ENCODE results near the gene TMCO6.
"Not testable (repeated sequence)": the region's sequence is repeated elsewhere in the genome, so short reads cannot be mapped to it uniquely, and the experiment has no call there.

TMCO6 gene

GRCh38 chr5:140664030-140664358 is 24.7 kb downstream of the TMCO6 start:
- TF ChIP-seq CTCF (IDR thresholded peaks at IDR 0.05) (no peak), ZFX (IDR thresholded peaks at IDR 0.05; ENCODE audit: borderline replicate concordance) (no peak)
- peak overlapping the region; percentile 96 for H3K27ac ChIP-seq

- peak within 1 kb of the TSS; percentile 96 for H3K27ac ChIP-seq
- no peak for TF ChIP-seq ZFX (IDR thresholded peaks at IDR 0.05; ENCODE audit: borderline replicate concordance)
- no peak for TF ChIP-seq CTCF (IDR thresholded peaks at IDR 0.05)
These were observed 25.3 kb downstream of the TMCO6 start, which contains the start of gene WDR55 for GRCh38 chr5:140664359-140665119. TSS of gene WDR55 (plus strand) at chr5:140664904. CDS start at chr5:140664913, 9 bp downstream.

GRCh38 chr5:140671035-140671434 is 31.8 kb downstream of the TMCO6 start:
- H3K27ac ChIP-seq, result not testable (repeated sequence)

- TF ChIP-seq ZFX (IDR thresholded peaks at IDR 0.05; ENCODE audit: borderline replicate concordance) (no peak), CTCF (IDR thresholded peaks at IDR 0.05) (no peak)
- H3K27ac ChIP-seq, result no peak overlapping the region
These were observed 32.3 kb downstream of the TMCO6 start for GRCh38 chr5:140671472-140672125.

GRCh38 chr5:140672455-140673186 is 33.4 kb downstream of the TMCO6 start:
- no peak for TF ChIP-seq CTCF (IDR thresholded peaks at IDR 0.05)
- no peak for TF ChIP-seq ZFX (IDR thresholded peaks at IDR 0.05; ENCODE audit: borderline replicate concordance)

GRCh38 chr5:140673187-140673976 is 34.1 kb downstream of the TMCO6 start, which contains the start of gene DND1:
TSS of gene DND1 (minus strand) at chr5:140673576. CDS start at chr5:140673542, 34 bp downstream.
- H3K27ac ChIP-seq, result no peak within 1 kb of the TSS
- no peak for TF ChIP-seq CTCF (IDR thresholded peaks at IDR 0.05)
- no peak for TF ChIP-seq ZFX (IDR thresholded peaks at IDR 0.05; ENCODE audit: borderline replicate concordance)

More at GRCh38 chr5:140672455-140673186, 33.4 kb downstream of the TMCO6 start:
- no peak overlapping the region for H3K27ac ChIP-seq

GRCh38 chr5:140674211-140674610 is 35.0 kb downstream of the TMCO6 start:
- TF ChIP-seq CTCF (IDR thresholded peaks at IDR 0.05), result no peak
- TF ChIP-seq ZFX (IDR thresholded peaks at IDR 0.05; ENCODE audit: borderline replicate concordance), result no peak
- no peak overlapping the region for H3K27ac ChIP-seq
